Measurements from ENCODE around the gene PLSCR5.

GRCh38 chr3:146653978-146654377 lies 48.8 kb upstream of the PLSCR5 start:
- TF ChIP-seq GABPA (IDR thresholded peaks at IDR 0.05 in 1 of 2, conservative IDR thresholded peaks at IDR 0.05 in 1 of 2) (no peak), CTCF (IDR thresholded peaks at IDR 0.05; ENCODE audit: low read depth, low read length, missing input control) (no peak), YY1 (IDR thresholded peaks at IDR 0.05) (no peak), REST (IDR thresholded peaks at IDR 0.05) (no peak), TAF1 (conservative IDR thresholded peaks at IDR 0.05) (no peak)

Data from liver (tissue), 3 donors.